BJ (cell line): Measurements from ENCODE around the gene SDE2. TPM values are rescaled to one million over a fixed set of nuclear protein-coding genes. Genes with fewer than 3 reads are reported as not detected.

ENCODE experiments used
- CTCF ChIA-PET: fragments of 350-600 bp; formaldehyde crosslinking; extraction: SDS; loops from one replicate; lab custom pipeline; 2021; ENCODE audit warnings: antibody characterized with exemption, inconsistent platforms; lab: Yijun Ruan, JAX
- POLR2A ChIA-PET: fragments of 300-600 bp; sonication (Branson Sonifier 250); formaldehyde crosslinking; extraction: SDS; loops from one replicate; lab custom pipeline; 2021; ENCODE audit warnings: antibody characterized with exemption; lab: Charles Lee
- DNase-seq: peaks from one replicate; pipeline ENCODE4 v3.0.0-alpha.2; 2011; ENCODE audit warnings: low read depth
- H3K27me3 ChIP-seq: 2 replicates; pipeline ENCODE4 v1.6.0; 2011; ENCODE audit warnings: low read length; ENCODE audit not compliant: control insufficient read depth, insufficient read depth
- H3K36me3 ChIP-seq: 2 replicates; pipeline ENCODE4 v1.5.1; 2011; ENCODE audit warnings: low read length; ENCODE audit not compliant: control insufficient read depth, insufficient read depth
- H3K4me3 ChIP-seq: 2 replicates; pipeline ENCODE4 v1.5.1; 2011; ENCODE audit warnings: low read depth, mild to moderate bottlenecking, control low read depth, low read length
- CTCF ChIP-seq: IDR thresholded peaks from 2 replicates; pipeline ENCODE4 v1.5.1; 2011; ENCODE audit warnings: low read depth, mild to moderate bottlenecking, control low read depth, inconsistent platforms, low read length, moderate library complexity; ENCODE audit not compliant: insufficient read depth
- polyA plus RNA-seq: library from polyadenylated mRNA; depleted of rRNA; stranded (reverse); fragments of >200 nt; gene quantifications from 2 replicates; pipeline ENCODE4 v1.2.3, GENCODE V29; 2011

SDE2 gene
- polyA plus RNA-seq, 1 experiment: 8.0 TPM

- Histone ChIP-seq H3K4me3 (peak overlapping the region; percentile 90), H3K36me3 (no peaks in the 10 kb centered on the region), H3K27me3 (no peaks in the 10 kb centered on the region)
- POLR2A ChIA-PET: no interaction called here
- no peak for TF ChIP-seq CTCF
- DNase-seq: no peak
- CTCF ChIA-PET: interaction anchor here (3.5 kb wide), 1 partner anchor 11 kb away, joined by 30 read pairs; no protein-coding TSS in a partner anchor
Observed at GRCh38 chr1:225998560-225999226, 450 bp downstream of the SDE2 start.

DNA sequence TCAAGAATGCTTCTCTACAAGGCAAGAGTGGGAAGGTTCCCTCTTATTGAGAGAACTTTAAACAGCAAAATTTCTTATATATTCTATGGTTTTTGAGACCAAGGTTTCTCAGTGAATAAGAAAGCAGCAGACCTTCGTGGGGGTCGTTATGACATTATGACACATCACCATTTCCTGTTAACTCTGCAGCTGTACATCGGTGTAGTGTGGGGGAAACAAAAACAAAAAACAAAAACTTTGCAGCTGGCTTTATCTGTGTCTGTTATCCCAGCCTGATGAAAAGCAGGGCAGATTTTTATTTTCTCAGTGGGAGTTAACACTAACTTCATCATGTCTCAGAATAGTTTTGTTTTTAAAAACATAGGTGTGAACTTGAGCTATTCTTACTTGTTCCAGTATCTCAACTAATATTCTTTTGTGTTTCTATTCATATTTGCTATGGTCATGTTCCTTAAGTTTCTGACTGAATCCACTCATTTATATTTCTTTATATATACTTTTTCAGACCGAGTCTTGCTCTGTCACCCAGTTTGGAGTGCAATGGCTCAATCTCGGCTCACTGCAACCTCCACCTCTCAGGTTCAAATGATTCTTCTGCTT, 2.1 kb downstream of the SDE2 start:
- ChIA-PET POLR2A (no interaction called here), CTCF (interaction anchor here (2.4 to 3.5 kb wide), 2 partner anchors 9 to 13 kb away, joined by 11 to 30 read pairs; no protein-coding TSS in a partner anchor)
- Histone ChIP-seq H3K36me3 (peaks cover 5% of the 10 kb centered on the region), H3K4me3 (no peak overlapping the region), H3K27me3 (no peaks in the 10 kb centered on the region)
- no peak for DNase-seq
- TF ChIP-seq CTCF: no peak

DNA sequence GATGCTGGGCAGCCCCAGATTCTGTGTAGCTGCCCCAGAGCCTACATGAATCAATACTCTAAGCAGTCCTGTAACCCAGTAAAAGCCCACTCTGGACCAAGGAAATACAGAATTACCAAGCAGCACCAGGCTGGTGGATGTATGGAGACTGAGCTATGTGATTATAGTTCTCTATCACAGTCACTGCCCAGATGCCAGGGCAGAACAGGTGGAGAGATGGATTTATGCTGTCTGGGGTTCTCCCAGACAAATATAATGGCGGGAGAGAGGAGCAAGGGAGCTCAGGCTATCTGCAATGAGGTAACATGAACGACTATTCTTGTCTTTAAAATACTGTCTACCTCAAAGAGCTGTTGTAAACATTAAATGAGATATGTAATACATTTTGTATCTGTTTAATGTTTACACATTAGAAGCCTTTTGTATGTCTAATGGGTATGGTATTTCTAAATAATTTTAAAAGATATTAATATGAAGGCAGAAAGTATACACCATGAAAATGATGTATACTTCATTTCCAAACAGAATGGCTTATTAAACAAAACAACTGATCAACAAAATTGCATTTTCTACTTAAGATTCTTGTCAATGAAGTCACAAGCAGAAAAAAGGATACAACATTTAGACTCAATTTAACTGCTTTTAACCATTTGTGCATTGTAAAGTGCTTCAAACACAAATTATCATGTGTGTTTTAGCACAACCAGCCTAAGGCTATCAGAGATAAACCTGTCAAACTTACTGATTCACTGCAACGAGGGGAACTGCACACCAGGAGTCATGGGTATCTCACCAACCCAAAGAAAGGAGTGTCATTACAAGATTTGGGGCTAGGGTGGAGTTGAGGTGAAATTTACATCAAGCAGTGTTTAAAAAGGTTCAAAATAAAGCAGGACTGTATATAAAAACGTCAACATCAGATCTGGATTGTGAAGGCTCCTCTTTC, 3.0 kb downstream of the SDE2 start:
- ChIA-PET POLR2A (no interaction called here), CTCF (interaction anchor here (0.9 to 3.5 kb wide), 4 partner anchors 8 to 20 kb away, joined by 3 to 30 read pairs (median 7); no protein-coding TSS in a partner anchor)
- H3K36me3 ChIP-seq: peaks cover 8% of the 10 kb centered on the region

GRCh38 chr1:225990705-225991464, 8.3 kb downstream of the SDE2 start:
- Histone ChIP-seq H3K4me3 (no peak overlapping the region), H3K36me3 (peaks cover 16% of the 10 kb centered on the region), H3K27me3 (no peaks in the 10 kb centered on the region)
- CTCF ChIA-PET: interaction anchor here (0.9 to 1.3 kb wide), 4 partner anchors 11 to 516 kb away, joined by 3 to 4 read pairs (median 3); no protein-coding TSS in a partner anchor
- POLR2A ChIA-PET: no interaction called here
- no peak for TF ChIP-seq CTCF
- DNase-seq: no peak

More for the DNA sequence above, 3.0 kb downstream of the SDE2 start:
- TF ChIP-seq CTCF: no peak
- no peak for DNase-seq
- no peak overlapping the region for H3K4me3 ChIP-seq
- no peaks in the 10 kb centered on the region for H3K27me3 ChIP-seq
